Kidney glomerular epithelial cell (primary cell): Measurements from ENCODE around the gene CEBPB.

Experiments used
- DNase-seq: peaks from one replicate; lab custom pipeline; 2025; lab: John Stamatoyannopoulos, UW

The CEBPB gene

GRCh38 chr20:50229156-50229607 is 38.6 kb downstream of the CEBPB start:
- DNase-seq: no peak

- no peak for DNase-seq
Measured at GRCh38 chr20:50230184-50230583, 39.6 kb downstream of the CEBPB start.

- DNase-seq: no peak
Measured at GRCh38 chr20:50230871-50231560, 40.4 kb downstream of the CEBPB start.

GRCh38 chr20:50231854-50232253 is 41.2 kb downstream of the CEBPB start:
- DNase-seq: no peak

GRCh38 chr20:50232651-50233324 is 42.2 kb downstream of the CEBPB start:
- DNase-seq: no peak

GRCh38 chr20:50233325-50234212 is 42.9 kb downstream of the CEBPB start:
- DNase-seq: no peak

GRCh38 chr20:50234288-50234687 is 43.7 kb downstream of the CEBPB start:
- DNase-seq: no peak

GRCh38 chr20:50237349-50237748 is 46.7 kb downstream of the CEBPB start:
- DNase-seq: no peak

GRCh38 chr20:50238081-50238800 is 47.6 kb downstream of the CEBPB start:
- DNase-seq: no peak

GRCh38 chr20:50240092-50240491 is 49.5 kb downstream of the CEBPB start:
- DNase-seq: no peak

GRCh38 chr20:50242178-50242514 is 51.5 kb downstream of the CEBPB start:
- DNase-seq: no peak
